DMS 273 (cell line): ENCODE measurements around the gene GMDS.
"Not testable (repeated sequence)": the region's sequence is repeated elsewhere in the genome, so short reads cannot be mapped to it uniquely, and the experiment has no call there.

Experiments
- DNase-seq: peaks from one replicate; lab custom pipeline; 2025; ENCODE audit not compliant: unreplicated experiment; lab: John Stamatoyannopoulos, UW

Gene GMDS

GRCh38 chr6:1700278-1700967, 545.0 kb downstream of the GMDS start:
- no peak for DNase-seq

GRCh38 chr6:1698527-1698926, 546.9 kb downstream of the GMDS start:
- no peak for DNase-seq

- DNase-seq = no peak
These were observed 547.6 kb downstream of the GMDS start for GRCh38 chr6:1697688-1698351.

GRCh38 chr6:1696463-1696850, 548.9 kb downstream of the GMDS start:
- DNase-seq = no peak

- DNase-seq = no peak
These were observed 549.6 kb downstream of the GMDS start for GRCh38 chr6:1695546-1696462.

- DNase-seq = not testable (repeated sequence)
These were observed 553.6 kb downstream of the GMDS start for GRCh38 chr6:1691828-1692227.

- peak; percentile 14 for DNase-seq
These were observed 554.7 kb downstream of the GMDS start for GRCh38 chr6:1690656-1691055.

- no peak for DNase-seq
These were observed 556.3 kb downstream of the GMDS start for GRCh38 chr6:1689141-1689540.

- no peak for DNase-seq
These were observed 557.0 kb downstream of the GMDS start for GRCh38 chr6:1688396-1688795.

GRCh38 chr6:1687402-1687801, 558.0 kb downstream of the GMDS start:
- DNase-seq = no peak

- peak; percentile 84 for DNase-seq
These were observed 559.0 kb downstream of the GMDS start for GRCh38 chr6:1686117-1687098.

- DNase-seq = no peak
These were observed 565.7 kb downstream of the GMDS start for GRCh38 chr6:1679688-1680068.

GRCh38 chr6:1679031-1679687, 566.2 kb downstream of the GMDS start:
- peak; percentile 81 for DNase-seq

- peak; percentile 43 for DNase-seq
These were observed 567.2 kb downstream of the GMDS start for GRCh38 chr6:1678201-1678600.

GRCh38 chr6:1672379-1672778, 573.0 kb downstream of the GMDS start:
- no peak for DNase-seq

- no peak for DNase-seq
These were observed 574.5 kb downstream of the GMDS start for GRCh38 chr6:1670711-1671462.

- DNase-seq = no peak
These were observed 575.4 kb downstream of the GMDS start for GRCh38 chr6:1669996-1670395.

GRCh38 chr6:1668456-1668855, 576.9 kb downstream of the GMDS start:
- not testable (repeated sequence) for DNase-seq

- DNase-seq = no peak
These were observed 577.6 kb downstream of the GMDS start for GRCh38 chr6:1667805-1668175.
